LNCaP clone FGC (cell line): ENCODE data around the gene BCL10.

ENCODE experiments used
- DNase-seq: peaks from one replicate; pipeline ENCODE4 v3.0.0-alpha.2; 2011; ENCODE audit warnings: low read depth
- H3K4me3 ChIP-seq: 2 replicates; pipeline ENCODE4 v1.5.1; 2011; ENCODE audit warnings: mild to moderate bottlenecking, low read depth, low read length, control low read depth
- TF ChIP-seq, protein P1 (sequence below): IDR thresholded peaks from 2 replicates; pipeline ENCODE4 v1.5.1; 2012; ENCODE audit warnings: mild to moderate bottlenecking; ENCODE audit not compliant: control insufficient read depth, insufficient read depth; ENCODE audit errors: extremely low read depth

BCL10 gene

DNA sequence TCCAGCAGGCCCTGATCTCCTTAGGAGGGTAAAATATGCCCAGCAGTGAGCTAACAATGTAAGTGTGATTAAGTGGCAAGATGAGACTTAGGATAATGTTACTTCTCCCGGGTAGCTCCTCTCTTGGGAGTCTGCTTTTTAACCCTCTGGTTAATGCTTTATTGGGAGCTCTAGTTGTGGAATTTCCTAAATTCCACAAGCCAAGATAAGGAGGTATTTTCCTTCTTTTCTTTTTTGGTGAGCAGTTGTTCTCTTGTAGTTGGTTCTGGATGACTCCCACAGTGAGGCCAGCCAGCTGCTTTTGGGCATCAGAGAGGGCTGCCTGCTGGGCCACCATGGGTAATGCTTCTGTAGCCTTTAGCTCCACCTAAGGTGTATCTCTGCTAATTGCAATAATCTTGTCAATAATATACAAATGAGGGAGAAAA is 36.2 kb downstream of the BCL10 start:
- TF ChIP-seq, protein P1, sequence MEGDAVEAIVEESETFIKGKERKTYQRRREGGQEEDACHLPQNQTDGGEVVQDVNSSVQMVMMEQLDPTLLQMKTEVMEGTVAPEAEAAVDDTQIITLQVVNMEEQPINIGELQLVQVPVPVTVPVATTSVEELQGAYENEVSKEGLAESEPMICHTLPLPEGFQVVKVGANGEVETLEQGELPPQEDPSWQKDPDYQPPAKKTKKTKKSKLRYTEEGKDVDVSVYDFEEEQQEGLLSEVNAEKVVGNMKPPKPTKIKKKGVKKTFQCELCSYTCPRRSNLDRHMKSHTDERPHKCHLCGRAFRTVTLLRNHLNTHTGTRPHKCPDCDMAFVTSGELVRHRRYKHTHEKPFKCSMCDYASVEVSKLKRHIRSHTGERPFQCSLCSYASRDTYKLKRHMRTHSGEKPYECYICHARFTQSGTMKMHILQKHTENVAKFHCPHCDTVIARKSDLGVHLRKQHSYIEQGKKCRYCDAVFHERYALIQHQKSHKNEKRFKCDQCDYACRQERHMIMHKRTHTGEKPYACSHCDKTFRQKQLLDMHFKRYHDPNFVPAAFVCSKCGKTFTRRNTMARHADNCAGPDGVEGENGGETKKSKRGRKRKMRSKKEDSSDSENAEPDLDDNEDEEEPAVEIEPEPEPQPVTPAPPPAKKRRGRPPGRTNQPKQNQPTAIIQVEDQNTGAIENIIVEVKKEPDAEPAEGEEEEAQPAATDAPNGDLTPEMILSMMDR, result peak; percentile 48
- H3K4me3 ChIP-seq, result no peak overlapping the region
- no peak for DNase-seq

DNA sequence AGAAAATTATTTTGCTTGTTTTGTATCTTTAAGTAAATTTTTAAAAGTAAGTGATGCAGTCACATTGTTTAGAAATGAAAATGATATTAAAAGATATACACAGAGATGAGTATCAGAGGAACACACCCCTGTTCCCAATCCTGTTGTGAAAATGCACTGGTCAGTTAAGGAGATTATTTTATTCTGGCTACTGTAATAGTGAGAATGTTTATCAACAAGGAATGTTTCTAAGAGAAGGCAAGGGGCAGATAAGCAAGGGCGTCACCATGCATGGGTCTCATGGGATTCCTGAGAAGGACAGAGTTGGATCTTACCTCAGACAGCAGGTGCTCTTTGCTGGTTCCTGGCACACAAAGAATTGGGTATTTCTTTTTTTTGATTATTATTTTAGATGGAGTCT is 38.8 kb downstream of the BCL10 start:
- H3K4me3 ChIP-seq, result no peak overlapping the region
- DNase-seq, result no peak
- TF ChIP-seq, protein P1, result no peak

DNA sequence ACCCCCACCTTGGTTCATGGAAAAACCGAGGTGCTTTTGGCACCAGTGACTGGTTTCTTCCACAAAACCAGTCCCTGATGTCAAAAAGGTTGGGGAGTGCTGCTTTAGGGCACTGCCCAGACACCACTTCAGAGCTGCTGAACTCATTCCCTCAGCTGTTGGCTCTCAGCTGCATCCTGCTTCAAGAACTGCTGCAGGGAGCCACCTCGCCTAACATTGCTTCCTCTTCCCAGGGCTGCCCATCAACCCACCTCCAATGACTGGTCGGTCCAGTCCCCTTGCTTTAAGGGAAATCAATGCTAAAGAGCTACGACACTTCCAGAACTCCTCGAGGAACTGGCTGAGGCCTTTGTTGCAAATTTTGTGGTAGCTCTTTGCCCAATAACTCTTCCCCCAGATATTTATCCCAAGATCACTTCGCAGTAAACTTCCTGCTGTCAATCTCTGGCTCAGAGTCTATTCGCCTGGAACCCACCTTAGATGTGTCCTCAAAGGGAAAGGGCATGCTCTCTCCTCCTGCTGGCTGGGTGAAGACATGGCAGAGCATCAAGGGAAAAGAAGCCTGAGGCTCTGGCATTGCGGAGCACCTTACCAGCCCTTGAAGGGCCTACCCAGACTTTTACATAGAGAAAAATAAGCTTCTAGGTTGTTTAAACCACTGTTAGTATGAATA is 46.0 kb downstream of the BCL10 start:
- DNase-seq, result no peak
- no peak overlapping the region for H3K4me3 ChIP-seq
- TF ChIP-seq, protein P1, result no peak

DNA sequence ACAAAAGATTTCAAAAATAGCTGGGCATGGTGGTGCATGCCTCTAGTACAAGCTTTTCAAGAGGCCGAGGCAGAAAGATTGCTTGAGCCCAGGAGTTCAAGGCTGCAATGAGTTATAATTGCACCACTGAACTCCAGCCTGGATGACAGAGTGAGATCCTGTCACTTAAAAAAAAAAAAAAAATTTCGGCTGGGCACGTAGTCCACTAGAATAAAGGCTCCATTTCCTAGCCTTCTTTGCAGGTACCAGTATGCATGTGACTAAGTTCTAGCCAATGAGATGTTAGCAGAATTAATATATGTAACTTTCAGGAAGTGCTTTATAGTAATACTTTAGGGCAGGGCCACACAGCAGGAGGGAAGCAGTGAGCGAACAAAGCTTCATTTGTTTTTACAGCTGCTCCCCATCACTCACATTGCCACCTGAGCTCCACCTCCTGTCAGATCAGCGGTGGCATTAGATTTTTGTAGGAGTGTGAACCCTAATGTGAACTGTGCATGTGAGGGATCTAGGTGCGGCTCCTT is 46.8 kb downstream of the BCL10 start:
- no peak for DNase-seq
- no peak overlapping the region for H3K4me3 ChIP-seq
- TF ChIP-seq, protein P1, result no peak

DNA sequence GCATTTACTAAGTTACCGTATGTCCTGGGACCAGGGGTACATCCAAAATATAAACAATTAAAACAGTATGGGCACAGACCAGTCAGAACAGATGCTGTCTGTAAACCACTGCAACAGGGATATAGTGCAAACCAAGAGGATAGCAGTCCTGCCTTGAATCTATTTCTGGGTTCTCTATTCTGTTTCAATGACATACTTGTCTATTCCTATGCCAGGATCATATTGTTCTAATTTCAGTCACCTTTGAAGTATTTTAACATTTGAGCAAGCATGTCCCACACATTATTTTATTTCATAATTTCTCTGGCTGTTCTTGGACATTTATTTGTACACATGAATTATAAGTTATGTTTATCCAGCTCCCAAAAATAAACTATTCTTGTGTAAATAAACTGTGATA is 47.5 kb downstream of the BCL10 start:
- no peak overlapping the region for H3K4me3 ChIP-seq
- TF ChIP-seq, protein P1, result no peak
- no peak for DNase-seq

DNA sequence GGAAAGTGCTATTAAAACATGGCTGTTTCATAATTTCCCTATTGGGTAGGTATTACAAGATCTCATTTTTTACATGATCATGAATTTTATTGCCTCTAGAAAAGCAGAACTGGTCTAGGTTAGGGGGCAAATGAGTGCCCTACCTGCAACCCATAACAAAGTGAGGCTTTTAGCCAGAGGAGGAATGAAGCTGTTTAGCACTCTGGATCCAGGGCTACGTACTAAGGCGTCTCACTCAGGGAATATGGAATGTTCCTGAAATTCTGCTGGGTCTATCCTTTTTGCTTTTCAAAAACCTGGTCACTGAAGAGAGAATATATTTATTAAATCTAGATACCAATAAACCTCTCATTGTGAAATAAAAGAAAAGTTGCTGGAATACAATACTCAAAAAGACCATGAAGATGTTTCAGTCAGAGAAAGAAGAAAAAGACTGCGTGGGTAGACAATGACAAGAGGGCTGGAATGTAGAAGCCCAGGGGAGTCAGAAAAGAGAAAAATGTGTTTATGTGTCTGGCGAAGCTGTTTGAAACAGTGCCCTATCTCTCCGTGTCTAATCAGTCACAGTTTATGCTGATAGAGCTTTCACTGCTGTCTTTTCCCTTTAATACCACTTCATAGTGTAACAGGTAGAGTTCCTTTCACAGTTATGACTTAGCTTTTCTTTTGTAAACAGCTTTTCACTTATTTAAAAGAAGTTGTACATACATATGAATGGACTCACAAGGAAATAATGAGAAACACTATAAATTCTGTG is 50.6 kb downstream of the BCL10 start:
- H3K4me3 ChIP-seq, result no peak overlapping the region
- TF ChIP-seq, protein P1, result no peak
- DNase-seq, result no peak
